H9 (cell line): ENCODE data around the gene KIF26B. TPM values are rescaled to one million over a fixed set of nuclear protein-coding genes. Genes with fewer than 3 reads are reported as not detected.

Experiments used
- DNase-seq: peaks from one replicate; pipeline ENCODE4 v3.0.0-alpha.2; 2017
- H2AFZ ChIP-seq: one replicate; pipeline ENCODE4 v1.6.1; 2013; ENCODE audit warnings: mild to moderate bottlenecking, low read length, control low read depth, moderate library complexity
- H2AK5ac ChIP-seq: 2 replicates; pipeline ENCODE4 v1.6.1; 2013; ENCODE audit warnings: low read length, control low read depth, mixed read lengths; ENCODE audit not compliant: insufficient read length
- H2BK120ac ChIP-seq: one replicate; pipeline ENCODE4 v1.6.1; 2013; ENCODE audit warnings: low read depth, mild to moderate bottlenecking, low read length, control low read depth, inconsistent platforms; ENCODE audit not compliant: poor library complexity, severe bottlenecking
- H2BK12ac ChIP-seq: 2 replicates; pipeline ENCODE4 v1.6.1; 2013; ENCODE audit warnings: low read length, control low read depth, mixed read lengths, low read depth; ENCODE audit not compliant: insufficient read length
- H2BK15ac ChIP-seq: 2 replicates; pipeline ENCODE4 v1.6.1; 2013; ENCODE audit warnings: low read depth, low read length, control low read depth
- H2BK20ac ChIP-seq: one replicate; pipeline ENCODE4 v1.6.1; 2013; ENCODE audit warnings: low read depth, mild to moderate bottlenecking, low read length, control low read depth, inconsistent platforms; ENCODE audit not compliant: poor library complexity, severe bottlenecking
- H2BK5ac ChIP-seq: 2 replicates; pipeline ENCODE4 v1.6.1; 2013; ENCODE audit warnings: low read length, control low read depth, mixed read lengths; ENCODE audit not compliant: insufficient read length
- H3K14ac ChIP-seq: 2 replicates; pipeline ENCODE4 v1.6.1; 2013; ENCODE audit warnings: low read length, control low read depth; ENCODE audit not compliant: insufficient read depth
- H3K18ac ChIP-seq: 2 replicates; pipeline ENCODE4 v1.6.1; 2013; ENCODE audit warnings: low read depth, mild to moderate bottlenecking, mixed read lengths, low read length, control low read depth; ENCODE audit not compliant: insufficient read length
- H3K23ac ChIP-seq: 2 replicates; pipeline ENCODE4 v1.6.1; 2013; ENCODE audit warnings: low read length, control low read depth, mixed read lengths, low read depth; ENCODE audit not compliant: insufficient read length
- H3K23me2 ChIP-seq: 2 replicates; pipeline ENCODE4 v1.6.1; 2013; ENCODE audit warnings: low read depth, mild to moderate bottlenecking, mixed read lengths, low read length, control low read depth; ENCODE audit not compliant: insufficient read length, poor library complexity, severe bottlenecking
- H3K27ac ChIP-seq: 2 replicates; pipeline ENCODE4 v1.5.1; 2013; ENCODE audit warnings: low read length, control low read depth, mixed read lengths, low read depth; ENCODE audit not compliant: insufficient read length
- H3K27me3 ChIP-seq: 2 replicates; pipeline ENCODE4 v1.6.1; 2013; ENCODE audit warnings: low read length, control low read depth, inconsistent platforms; ENCODE audit not compliant: insufficient read depth
- H3K4ac ChIP-seq: 2 replicates; pipeline ENCODE4 v1.6.1; 2013; ENCODE audit warnings: low read depth, mild to moderate bottlenecking, control low read depth, inconsistent platforms, low read length, moderate library complexity
- H3K4me1 ChIP-seq: 2 replicates; pipeline ENCODE4 v1.6.1; 2013; ENCODE audit warnings: low read length, control low read depth, inconsistent platforms; ENCODE audit not compliant: insufficient read depth
- H3K4me2 ChIP-seq: 2 replicates; pipeline ENCODE4 v1.6.1; 2013; ENCODE audit warnings: low read length, control low read depth, mixed read lengths; ENCODE audit not compliant: insufficient read length, insufficient read depth
- H3K56ac ChIP-seq: 2 replicates; pipeline ENCODE4 v1.6.1; 2013; ENCODE audit warnings: low read depth, mild to moderate bottlenecking, mixed read lengths, low read length, control low read depth; ENCODE audit not compliant: insufficient read length
- H3K79me1 ChIP-seq: 2 replicates; pipeline ENCODE4 v1.6.1; 2013; ENCODE audit warnings: low read depth, mild to moderate bottlenecking, moderate library complexity, low read length, control low read depth, inconsistent platforms; ENCODE audit not compliant: insufficient read depth, poor library complexity, severe bottlenecking
- H3K79me2 ChIP-seq: 2 replicates; pipeline ENCODE4 v1.6.1; 2013; ENCODE audit warnings: low read length, control low read depth, inconsistent platforms; ENCODE audit not compliant: insufficient read depth
- H3K9ac ChIP-seq: 2 replicates; pipeline ENCODE4 v1.6.1; 2013; ENCODE audit warnings: low read length, control low read depth, mixed read lengths; ENCODE audit not compliant: insufficient read length; ENCODE audit errors: extremely low read depth
- H3K9me3 ChIP-seq: one replicate; pipeline ENCODE4 v1.6.1; 2013; ENCODE audit warnings: low read depth, low read length, inconsistent platforms; ENCODE audit not compliant: control insufficient read depth
- H3T11ph ChIP-seq: one replicate; pipeline ENCODE4 v1.6.1; 2013; ENCODE audit warnings: mild to moderate bottlenecking, low read length, control low read depth, inconsistent platforms
- H4K20me1 ChIP-seq: one replicate; pipeline ENCODE4 v1.6.1; 2013; ENCODE audit not compliant: control insufficient read depth, insufficient read length, insufficient read depth
- H4K5ac ChIP-seq: 2 replicates; pipeline ENCODE4 v1.6.1; 2013; ENCODE audit warnings: low read depth, mild to moderate bottlenecking, mixed read lengths, low read length, control low read depth; ENCODE audit not compliant: insufficient read length
- H4K8ac ChIP-seq: replicated peaks from 2 replicates; pipeline ENCODE4 v1.6.1; 2013; ENCODE audit warnings: low read length, control low read depth, mixed read lengths, low read depth; ENCODE audit not compliant: insufficient read length
- H4K91ac ChIP-seq: 2 replicates; pipeline ENCODE4 v1.6.1; 2013; ENCODE audit warnings: low read depth, mild to moderate bottlenecking, moderate library complexity, mixed read lengths, low read length, control low read depth; ENCODE audit not compliant: insufficient read length
- H3K27ac Mint-ChIP-seq, 3 experiments: 2 replicates in 2 of 3; 3 replicates in 1 of 3; pipeline ENCODE4 v1.8.0; 2020 to 2021; ENCODE audit warnings: mixed read lengths in 3 of 3, mild to moderate bottlenecking in 1 of 3, moderate library complexity in 1 of 3
- H3K27me3 Mint-ChIP-seq: 2 replicates; pipeline ENCODE4 v1.8.0; 2021; ENCODE audit warnings: low read depth, mild to moderate bottlenecking, moderate library complexity, mixed read lengths
- H3K36me3 Mint-ChIP-seq, 3 experiments: 2 replicates in 2 of 3; 3 replicates in 1 of 3; pipeline ENCODE4 v1.8.0; 2020 to 2021; ENCODE audit warnings: low read depth in 3 of 3, mixed read lengths in 3 of 3; ENCODE audit not compliant: insufficient read depth in 1 of 3
- H3K4me1 Mint-ChIP-seq, 2 experiments: 2 replicates each; pipeline ENCODE4 v1.8.0; 2020; ENCODE audit warnings: mixed read lengths in 2 of 2
- H3K4me3 Mint-ChIP-seq, 2 experiments: 2 replicates in 1 of 2; 3 replicates in 1 of 2; pipeline ENCODE4 v1.8.0; 2020 to 2021; ENCODE audit warnings: mild to moderate bottlenecking in 2 of 2, mixed read lengths in 2 of 2, moderate library complexity in 1 of 2
- H3K9me3 Mint-ChIP-seq, 2 experiments: 2 replicates in 1 of 2; 3 replicates in 1 of 2; pipeline ENCODE4 v1.8.0; 2020; ENCODE audit warnings: mild to moderate bottlenecking in 2 of 2, mixed read lengths in 2 of 2, moderate library complexity in 1 of 2
- WGBS: extraction: QIAGEN DNeasy Blood & Tissue Kit; methylation state at CpG from one replicate; pipeline ENCODE4 v1.1.7; 2013; ENCODE audit warnings: missing lambda C conversion rate, low lambda C conversion rate, mixed read lengths; ENCODE audit not compliant: insufficient read length; ENCODE audit errors: extremely low coverage; 5-methylcytosine and 5-hydroxymethylcytosine counted together
- total RNA-seq: library from RNA; stranded (reverse); gene quantifications from 2 replicates; pipeline ENCODE4 v1.2.1, GENCODE V29; 2021
- TF ChIP-seq, protein P1 (sequence below): fragments of 200-600 bp; sonication (generic); conservative IDR thresholded peaks from 3 replicates; pipeline ENCODE4 v1.8.0; 2021; ENCODE audit warnings: antibody characterized with exemption, mild to moderate bottlenecking

The KIF26B gene
- total RNA-seq, 1 experiment from 2014 or later = 0.13 TPM

DNA sequence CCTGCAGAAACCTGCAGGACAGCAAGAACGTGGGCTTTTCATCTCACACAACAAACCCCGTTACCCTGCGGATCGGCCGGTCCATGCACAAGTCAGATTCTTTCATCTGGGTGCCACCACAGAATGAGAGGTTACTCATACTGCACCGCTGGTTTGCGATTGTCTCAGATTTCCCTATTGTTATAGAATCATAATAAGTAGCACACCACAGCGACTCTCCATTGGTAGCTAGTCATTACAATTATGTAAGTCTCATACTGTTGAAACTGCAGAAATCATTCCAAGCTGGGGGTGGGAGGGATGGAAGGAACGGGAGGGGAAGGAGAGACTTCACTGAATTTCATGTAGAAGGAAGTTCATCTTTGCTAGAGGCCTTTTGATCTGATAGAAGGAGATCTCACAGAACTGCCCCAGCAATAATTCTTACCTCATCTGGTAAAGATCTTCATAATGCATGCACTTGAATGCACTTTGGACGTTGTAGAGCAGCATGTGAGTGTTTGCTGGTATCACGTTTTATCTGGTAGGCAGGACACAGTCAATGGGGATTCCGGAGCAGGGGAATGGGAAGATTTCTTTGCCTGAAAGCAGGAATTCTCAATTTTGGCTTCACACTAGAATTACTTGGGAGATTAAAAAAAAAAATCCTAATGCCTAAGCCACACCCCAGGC is 221.1 kb downstream of the KIF26B start:
- no peak overlapping the region for H4K91ac ChIP-seq
- H3K56ac ChIP-seq = no peak overlapping the region
- no peak overlapping the region for H2BK120ac ChIP-seq
- no peak overlapping the region for H3K14ac ChIP-seq
- no peaks in the 10 kb centered on the region for H3K79me2 ChIP-seq
- H3K18ac ChIP-seq = no peak overlapping the region
- TF ChIP-seq, protein P1, sequence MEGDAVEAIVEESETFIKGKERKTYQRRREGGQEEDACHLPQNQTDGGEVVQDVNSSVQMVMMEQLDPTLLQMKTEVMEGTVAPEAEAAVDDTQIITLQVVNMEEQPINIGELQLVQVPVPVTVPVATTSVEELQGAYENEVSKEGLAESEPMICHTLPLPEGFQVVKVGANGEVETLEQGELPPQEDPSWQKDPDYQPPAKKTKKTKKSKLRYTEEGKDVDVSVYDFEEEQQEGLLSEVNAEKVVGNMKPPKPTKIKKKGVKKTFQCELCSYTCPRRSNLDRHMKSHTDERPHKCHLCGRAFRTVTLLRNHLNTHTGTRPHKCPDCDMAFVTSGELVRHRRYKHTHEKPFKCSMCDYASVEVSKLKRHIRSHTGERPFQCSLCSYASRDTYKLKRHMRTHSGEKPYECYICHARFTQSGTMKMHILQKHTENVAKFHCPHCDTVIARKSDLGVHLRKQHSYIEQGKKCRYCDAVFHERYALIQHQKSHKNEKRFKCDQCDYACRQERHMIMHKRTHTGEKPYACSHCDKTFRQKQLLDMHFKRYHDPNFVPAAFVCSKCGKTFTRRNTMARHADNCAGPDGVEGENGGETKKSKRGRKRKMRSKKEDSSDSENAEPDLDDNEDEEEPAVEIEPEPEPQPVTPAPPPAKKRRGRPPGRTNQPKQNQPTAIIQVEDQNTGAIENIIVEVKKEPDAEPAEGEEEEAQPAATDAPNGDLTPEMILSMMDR = no peak
- no peak overlapping the region for H2AFZ ChIP-seq
- H2BK15ac ChIP-seq = no peak overlapping the region
- no peak overlapping the region for H2BK20ac ChIP-seq
- H3K4me2 ChIP-seq = no peak overlapping the region
- no peak overlapping the region for H3K23ac ChIP-seq
- H3K4me1 ChIP-seq = peaks cover 3% of the 10 kb centered on the region; the same call in 1 of the 2 replicates
- no peaks in the 10 kb centered on the region for H3K9me3 ChIP-seq
- peaks cover 5 to 12% of the 10 kb centered on the region in 2 experiments; a peak in 4 of 5 replicates for H3K9me3 Mint-ChIP-seq
- no peak overlapping the region for H2BK5ac ChIP-seq
- H3K27me3 ChIP-seq = no peaks in the 10 kb centered on the region
- peaks cover 18 to 21% of the 10 kb centered on the region in 2 experiments for H3K4me1 Mint-ChIP-seq
- H3K4me3 Mint-ChIP-seq = no peak overlapping the region
- no peaks in the 10 kb centered on the region for H3K23me2 ChIP-seq
- H4K20me1 ChIP-seq = no peaks in the 10 kb centered on the region
- H3K79me1 ChIP-seq = no peaks in the 10 kb centered on the region
- H3K36me3 Mint-ChIP-seq = peaks cover 4 to 8% (median 6%) of the 10 kb centered on the region in 3 experiments; a peak in 4 of 7 replicates
- no peak for DNase-seq
- H2AK5ac ChIP-seq = no peak overlapping the region
- no peak overlapping the region for H3K27ac Mint-ChIP-seq
- H3K9ac ChIP-seq = no peak overlapping the region
- no peak overlapping the region for H4K8ac ChIP-seq
- H3K4ac ChIP-seq = no peak overlapping the region
- WGBS = no CpG with 5 or more reads among the region's 12 CpGs
- no peak overlapping the region for H4K5ac ChIP-seq
- no peak overlapping the region for H2BK12ac ChIP-seq
- H3K27ac ChIP-seq = no peak overlapping the region
- no peak overlapping the region for H3T11ph ChIP-seq
- peaks cover 8% of the 10 kb centered on the region for H3K27me3 Mint-ChIP-seq
